GM21529 (cell line): Measurements from ENCODE around the gene S1PR4.
"Not testable (repeated sequence)": the region's sequence is repeated elsewhere in the genome, so short reads cannot be mapped to it uniquely, and the experiment has no call there.

ENCODE experiments used
- ATAC-seq: cut with Tn5 transposase; IDR thresholded peaks from one replicate; pipeline ENCODE4 v1.9.1; 2021; ENCODE audit not compliant: unreplicated experiment

The S1PR4 gene

DNA sequence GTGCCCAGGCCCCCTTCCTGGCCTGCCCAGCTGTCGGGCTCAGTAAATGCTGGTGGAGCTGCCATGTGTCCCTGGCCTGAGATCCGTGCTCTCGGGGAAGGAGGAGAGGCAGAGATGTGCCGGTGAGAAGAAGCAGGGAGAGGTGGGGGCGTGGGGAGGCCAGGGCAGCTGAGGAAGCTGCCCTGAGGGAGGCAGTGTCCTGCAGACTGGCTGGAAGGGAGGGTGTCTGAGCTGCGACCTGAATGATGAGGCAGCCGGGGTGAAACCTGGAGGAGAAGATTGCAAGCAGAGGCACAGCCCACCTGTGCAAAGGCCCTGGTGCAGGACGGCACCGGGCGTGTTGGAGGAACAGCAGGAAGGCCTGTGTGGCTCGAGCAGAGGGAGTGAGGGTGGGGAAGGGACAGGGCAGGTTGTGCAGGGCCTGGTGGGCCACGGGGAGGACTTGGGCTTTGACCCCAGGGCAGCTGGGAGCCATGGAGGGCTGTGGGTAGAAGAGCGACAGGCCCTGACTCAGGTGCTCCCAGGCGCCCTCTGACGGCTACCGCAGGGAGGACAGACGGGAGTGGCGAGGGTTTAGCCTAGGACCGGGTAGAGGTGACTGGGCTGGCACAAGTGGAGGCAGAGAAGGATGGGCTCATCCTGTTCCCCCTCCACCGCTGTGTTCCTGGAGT, 31.9 kb downstream of the S1PR4 start:
- no peak for ATAC-seq

GRCh38 chr19:3211191-3211590, 32.6 kb downstream of the S1PR4 start:
- no peak for ATAC-seq

GRCh38 chr19:3213159-3213558, 34.6 kb downstream of the S1PR4 start:
- no peak for ATAC-seq

GRCh38 chr19:3216874-3217273, 38.3 kb downstream of the S1PR4 start:
- no peak for ATAC-seq

DNA sequence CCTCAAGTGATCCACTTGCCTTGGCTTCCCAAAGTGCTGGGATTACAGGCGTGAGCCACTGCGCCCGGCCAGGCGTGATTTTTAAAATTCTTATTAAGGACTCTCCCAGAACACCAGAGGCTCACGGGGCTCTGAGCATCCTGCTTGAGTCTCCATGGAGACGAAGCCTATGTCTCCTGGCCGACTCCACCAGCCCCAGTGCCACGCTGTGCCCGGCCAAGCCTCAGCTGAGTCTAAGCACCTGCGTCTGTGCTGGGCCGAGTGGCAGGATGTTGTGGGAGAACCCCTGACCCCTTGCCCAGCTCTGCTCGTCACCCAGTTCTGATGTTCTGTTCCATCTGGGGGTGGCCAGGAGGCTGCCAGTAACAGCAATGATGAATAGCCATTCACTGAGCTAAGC, 42.0 kb downstream of the S1PR4 start:
- ATAC-seq, result no peak

- ATAC-seq, result not testable (repeated sequence)
These were observed 43.0 kb downstream of the S1PR4 start for GRCh38 chr19:3221576-3221975.

DNA sequence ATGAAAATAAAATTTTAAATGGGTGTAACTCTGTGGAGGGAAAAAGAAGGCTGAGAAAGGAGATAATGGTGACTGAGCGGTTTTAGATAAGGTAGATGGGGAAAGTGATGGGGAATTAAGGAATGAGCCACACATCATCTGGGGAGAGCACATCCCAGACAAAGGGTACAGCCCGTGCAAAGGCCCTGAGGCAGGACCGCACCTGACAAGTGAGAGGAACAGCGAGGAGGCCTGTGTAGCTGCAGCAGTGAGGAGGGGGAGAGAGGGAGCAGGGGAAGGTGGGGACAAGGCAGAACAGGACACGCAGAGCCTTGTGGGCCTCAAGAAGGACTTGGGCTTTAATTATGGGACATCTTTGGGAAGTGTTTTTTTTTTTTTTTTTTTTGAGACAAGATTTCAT, 44.1 kb downstream of the S1PR4 start:
- no peak for ATAC-seq

DNA sequence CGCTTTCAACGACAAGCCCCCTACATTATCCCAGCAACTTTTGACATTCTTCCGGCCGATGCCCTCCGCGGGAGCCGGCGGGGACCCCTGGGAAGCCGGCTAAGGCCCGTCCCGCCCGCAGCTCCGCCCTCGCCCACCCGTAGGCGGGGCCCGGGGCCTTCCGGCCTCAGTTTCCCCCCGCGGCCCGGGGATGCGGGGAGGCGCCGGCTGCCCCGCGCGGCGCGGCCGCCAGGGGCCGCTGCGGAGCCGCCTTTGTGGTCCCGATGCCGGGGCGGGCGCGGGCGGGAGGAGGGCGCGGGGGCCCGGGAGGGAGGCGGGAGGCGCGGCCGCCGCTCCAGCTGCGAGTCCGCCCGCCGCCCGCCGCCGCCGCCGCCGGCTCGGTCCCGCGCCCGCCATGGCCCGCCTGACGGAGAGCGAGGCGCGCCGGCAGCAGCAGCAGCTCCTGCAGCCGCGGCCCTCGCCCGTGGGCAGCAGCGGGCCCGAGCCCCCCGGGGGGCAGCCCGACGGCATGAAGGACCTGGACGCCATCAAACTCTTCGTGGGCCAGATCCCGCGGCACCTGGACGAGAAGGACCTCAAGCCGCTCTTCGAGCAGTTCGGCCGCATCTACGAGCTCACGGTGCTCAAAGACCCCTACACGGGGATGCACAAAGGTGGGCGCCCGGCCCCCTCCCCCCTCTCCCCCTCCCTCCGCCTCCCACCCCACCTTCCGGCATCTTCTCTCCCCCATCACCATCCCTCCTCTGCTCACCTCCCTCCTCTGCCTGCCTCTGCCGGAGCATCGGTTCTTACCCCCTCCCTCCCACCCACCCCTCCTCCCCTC, 46.0 kb downstream of the S1PR4 start, which contains the start of gene CELF5:
Gene CELF5, plus strand, starts transcription at position 316 of the 823 bp plus-strand sequence. Its CDS starts 79 bp downstream, at position 395.
- ATAC-seq, result no peak

- ATAC-seq, result no peak
These were observed 46.6 kb downstream of the S1PR4 start for GRCh38 chr19:3225169-3225485.

DNA sequence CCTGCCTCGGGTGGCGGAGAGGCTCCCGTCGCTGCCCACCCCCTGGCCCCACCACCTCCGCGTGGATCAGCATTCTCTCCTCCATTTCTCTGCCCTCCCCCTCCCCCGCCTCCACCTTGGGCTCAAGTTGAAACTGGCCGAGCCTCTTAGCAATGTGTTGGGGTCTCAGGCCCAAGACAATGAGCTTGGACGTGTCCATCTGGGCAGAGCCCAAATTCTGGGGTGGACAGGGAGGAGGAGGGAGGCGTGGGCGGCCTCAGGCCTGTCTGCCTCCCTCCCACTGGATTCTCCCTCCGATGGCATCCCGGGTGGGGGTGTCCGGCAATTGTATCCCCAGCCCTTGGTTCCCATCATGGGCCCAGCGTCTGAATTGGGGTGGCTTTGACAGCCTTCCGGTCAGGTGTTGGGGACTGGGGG, 47.1 kb downstream of the S1PR4 start:
- ATAC-seq, result no peak

- no peak for ATAC-seq
These were observed 48.6 kb downstream of the S1PR4 start for GRCh38 chr19:3227054-3227626.

DNA sequence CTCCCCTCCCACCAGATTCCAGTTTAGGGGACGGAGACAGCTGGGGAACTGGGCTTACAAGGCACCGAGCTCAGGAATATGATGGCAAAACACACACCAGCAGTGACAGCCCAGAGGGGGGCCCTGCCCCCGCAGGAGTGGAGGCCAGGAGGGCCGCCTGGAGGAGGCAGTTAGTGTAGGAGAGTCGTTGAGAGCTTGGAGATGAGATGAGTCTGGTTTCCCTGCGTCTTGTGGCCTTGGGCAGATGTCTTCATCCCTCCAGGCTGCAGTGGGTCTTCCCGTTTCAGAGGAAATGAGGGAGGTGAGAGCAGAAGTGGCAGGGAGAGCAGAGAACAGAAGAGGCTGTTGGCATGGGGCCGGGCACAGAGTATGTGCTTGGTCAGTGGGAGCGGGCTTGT, 50.8 kb downstream of the S1PR4 start:
- no peak for ATAC-seq
